ENCODE measurements around the gene FBXO28. TPM values are rescaled to one million over a fixed set of nuclear protein-coding genes. Genes with fewer than 3 reads are reported as not detected.

The FBXO28 gene
- total RNA-seq, 1 donor from 2014 or later = 29.2 TPM

DNA sequence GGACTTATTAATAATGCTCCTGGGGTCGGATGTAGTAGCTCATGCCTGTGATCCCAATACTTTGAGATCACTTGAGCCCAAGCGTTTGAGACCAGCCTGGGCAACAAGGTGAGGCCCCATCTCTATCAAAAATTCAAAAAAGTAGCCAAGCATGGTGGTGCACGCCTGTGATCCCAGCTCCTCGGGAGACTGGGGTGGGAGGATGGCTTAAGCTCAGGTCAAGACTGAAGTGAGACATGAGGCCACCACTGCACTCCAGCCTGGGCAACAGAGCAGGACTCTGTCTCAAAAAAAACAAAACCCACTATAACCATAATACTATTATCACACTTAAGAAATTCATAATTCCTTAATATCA, 67.5 kb downstream of the FBXO28 start:
- peak overlapping the region; percentile 91 for H3K4me3 Mint-ChIP-seq

GRCh38 chr1:224182057-224182865, 68.3 kb downstream of the FBXO28 start:
- H3K4me1 Mint-ChIP-seq = peaks cover 28% of the 10 kb centered on the region
- no peaks in the 10 kb centered on the region for H3K9me3 Mint-ChIP-seq
- H3K36me3 Mint-ChIP-seq (ENCODE audit: low read depth) = peaks cover 10% of the 10 kb centered on the region
- no peaks in the 10 kb centered on the region for H3K27me3 Mint-ChIP-seq (ENCODE audit: low read depth)
- DNase-seq (ENCODE audit: low read depth, low spot score) = no peak
- H3K4me3 Mint-ChIP-seq = peak overlapping the region; percentile 91
- peak overlapping the region; percentile 44 for H3K27ac Mint-ChIP-seq (ENCODE audit: unreplicated experiment)
- TF ChIP-seq, protein P1, sequence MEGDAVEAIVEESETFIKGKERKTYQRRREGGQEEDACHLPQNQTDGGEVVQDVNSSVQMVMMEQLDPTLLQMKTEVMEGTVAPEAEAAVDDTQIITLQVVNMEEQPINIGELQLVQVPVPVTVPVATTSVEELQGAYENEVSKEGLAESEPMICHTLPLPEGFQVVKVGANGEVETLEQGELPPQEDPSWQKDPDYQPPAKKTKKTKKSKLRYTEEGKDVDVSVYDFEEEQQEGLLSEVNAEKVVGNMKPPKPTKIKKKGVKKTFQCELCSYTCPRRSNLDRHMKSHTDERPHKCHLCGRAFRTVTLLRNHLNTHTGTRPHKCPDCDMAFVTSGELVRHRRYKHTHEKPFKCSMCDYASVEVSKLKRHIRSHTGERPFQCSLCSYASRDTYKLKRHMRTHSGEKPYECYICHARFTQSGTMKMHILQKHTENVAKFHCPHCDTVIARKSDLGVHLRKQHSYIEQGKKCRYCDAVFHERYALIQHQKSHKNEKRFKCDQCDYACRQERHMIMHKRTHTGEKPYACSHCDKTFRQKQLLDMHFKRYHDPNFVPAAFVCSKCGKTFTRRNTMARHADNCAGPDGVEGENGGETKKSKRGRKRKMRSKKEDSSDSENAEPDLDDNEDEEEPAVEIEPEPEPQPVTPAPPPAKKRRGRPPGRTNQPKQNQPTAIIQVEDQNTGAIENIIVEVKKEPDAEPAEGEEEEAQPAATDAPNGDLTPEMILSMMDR (conservative IDR thresholded peaks at IDR 0.05) = no peak

More for the DNA sequence above, 67.5 kb downstream of the FBXO28 start:
- Mint-ChIP-seq H3K36me3 (ENCODE audit: low read depth) (peaks cover 4% of the 10 kb centered on the region), H3K4me1 (peaks cover 24% of the 10 kb centered on the region), H3K27me3 (ENCODE audit: low read depth) (no peaks in the 10 kb centered on the region), H3K27ac (ENCODE audit: unreplicated experiment) (no peak overlapping the region), H3K9me3 (no peaks in the 10 kb centered on the region)
- TF ChIP-seq, protein P1 (conservative IDR thresholded peaks at IDR 0.05) = no peak
- no peak for DNase-seq (ENCODE audit: low read depth, low spot score)

DNA sequence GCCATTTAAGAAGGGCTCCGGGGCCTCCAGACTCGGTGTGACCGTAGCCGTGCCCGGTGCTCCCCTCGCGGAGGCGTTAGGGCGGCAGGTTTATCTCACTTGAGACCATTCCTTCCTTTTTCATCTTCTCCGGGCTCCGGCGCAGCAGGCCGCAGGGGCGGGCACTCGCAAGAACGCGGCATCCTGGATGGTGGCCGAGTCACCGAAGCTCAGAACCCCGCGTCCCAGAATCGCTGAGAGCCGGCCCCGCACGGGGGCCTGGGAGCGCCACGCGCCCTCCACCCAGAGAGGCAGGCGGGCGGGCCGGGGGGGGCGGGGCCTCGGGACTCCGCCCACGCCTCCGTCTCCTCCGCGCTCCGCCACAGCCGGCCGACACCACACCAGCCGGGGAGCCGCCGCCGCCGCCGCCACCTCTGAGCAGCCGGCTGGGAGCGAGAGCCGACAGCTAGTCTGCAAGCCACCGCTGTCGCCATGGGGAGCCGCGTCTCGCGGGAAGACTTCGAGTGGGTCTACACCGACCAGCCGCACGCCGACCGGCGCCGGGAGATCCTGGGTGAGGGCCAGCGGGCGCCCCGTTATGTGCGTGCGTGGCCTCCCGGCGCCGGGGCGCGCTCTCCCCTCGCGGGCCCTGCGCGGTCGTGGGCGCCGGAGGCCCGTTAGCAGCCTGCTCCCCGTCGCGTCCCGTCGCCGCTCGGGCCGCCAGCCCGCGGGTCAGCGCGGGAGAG, 69.1 kb downstream of the FBXO28 start, which contains the start of gene DEGS1:
TSS of gene DEGS1 (plus strand) at position 375 of the 725 bp plus-strand sequence. CDS start at position 472, 97 bp downstream.
- Mint-ChIP-seq H3K27me3 (ENCODE audit: low read depth) (no peaks in the 10 kb centered on the region), H3K36me3 (ENCODE audit: low read depth) (peaks cover 10% of the 10 kb centered on the region), H3K27ac (ENCODE audit: unreplicated experiment) (peak within 1 kb of the TSS; percentile 96), H3K9me3 (no peaks in the 10 kb centered on the region), H3K4me3 (peak within 1 kb of the TSS; percentile 96), H3K4me1 (peaks cover 28% of the 10 kb centered on the region)
- TF ChIP-seq, protein P1 (conservative IDR thresholded peaks at IDR 0.05) = no peak
- DNase-seq (ENCODE audit: low read depth, low spot score) = peak; percentile 71

DNA sequence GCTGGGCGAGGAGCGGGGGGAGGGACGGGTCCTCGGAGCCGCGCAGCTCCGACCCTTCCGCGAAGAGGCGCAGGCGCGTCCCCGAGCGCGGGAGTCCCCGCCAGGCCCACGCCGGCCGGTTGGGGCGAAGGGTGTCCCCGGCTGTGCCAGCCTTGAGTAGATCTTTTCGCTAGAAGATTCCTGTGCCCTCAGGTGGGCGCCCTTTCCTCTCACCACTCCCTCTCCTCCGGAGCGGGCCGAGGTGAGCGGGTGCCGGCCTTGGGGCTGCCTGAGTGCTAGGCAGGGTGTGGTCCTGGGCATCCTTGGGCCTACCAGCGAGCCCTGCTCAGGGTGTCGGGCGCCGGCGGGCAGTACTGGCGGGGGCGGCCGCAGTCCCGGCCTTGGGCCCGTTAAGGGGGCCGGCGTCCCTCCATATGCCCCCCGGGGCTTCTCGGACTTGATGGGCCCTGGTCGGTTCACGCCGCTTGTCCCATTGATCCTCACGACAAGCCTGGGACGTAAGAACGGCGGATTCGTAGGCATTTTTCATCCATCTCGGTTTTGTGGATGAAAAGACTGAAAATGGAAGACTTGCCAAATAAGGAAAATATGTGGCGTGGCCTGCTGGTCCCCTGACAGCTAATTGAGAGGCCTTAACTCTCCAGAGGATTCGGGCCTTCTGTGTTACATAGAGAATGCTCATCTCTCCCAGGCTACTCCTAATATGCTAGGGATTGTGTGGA, 69.8 kb downstream of the FBXO28 start:
- Mint-ChIP-seq H3K27ac (ENCODE audit: unreplicated experiment) (peak overlapping the region; percentile 96), H3K9me3 (peaks cover 5% of the 10 kb centered on the region), H3K36me3 (ENCODE audit: low read depth) (peaks cover 15% of the 10 kb centered on the region), H3K4me1 (peaks cover 28% of the 10 kb centered on the region), H3K27me3 (ENCODE audit: low read depth) (no peaks in the 10 kb centered on the region), H3K4me3 (peak overlapping the region; percentile 96)
- DNase-seq (ENCODE audit: low read depth, low spot score) = peak; percentile 51
- TF ChIP-seq, protein P1 (conservative IDR thresholded peaks at IDR 0.05) = no peak

DNA sequence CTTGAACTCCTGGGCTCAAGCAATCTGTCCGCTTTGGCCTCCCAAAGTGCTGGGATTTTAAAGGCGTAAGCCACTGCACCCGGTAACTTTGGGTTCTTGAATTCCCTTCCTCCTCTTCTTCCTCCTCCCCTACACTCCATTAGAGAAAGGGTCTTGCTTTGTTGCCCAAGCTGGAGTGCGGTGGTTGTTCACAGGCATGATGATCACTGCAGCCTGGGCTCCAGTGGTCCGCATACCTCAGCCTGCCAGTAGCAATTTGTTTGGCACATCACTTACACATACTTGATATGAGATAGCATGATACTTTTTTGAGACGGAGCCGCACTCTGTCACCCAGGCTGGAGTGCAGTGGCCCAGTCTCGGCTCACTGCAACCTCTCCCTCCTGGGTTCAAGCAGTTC, 71.3 kb downstream of the FBXO28 start:
- no peaks in the 10 kb centered on the region for H3K27me3 Mint-ChIP-seq (ENCODE audit: low read depth)
- H3K4me1 Mint-ChIP-seq = peaks cover 28% of the 10 kb centered on the region
- TF ChIP-seq, protein P1 (conservative IDR thresholded peaks at IDR 0.05) = no peak
- peak overlapping the region; percentile 96 for H3K4me3 Mint-ChIP-seq
- H3K27ac Mint-ChIP-seq (ENCODE audit: unreplicated experiment) = no peak overlapping the region
- H3K36me3 Mint-ChIP-seq (ENCODE audit: low read depth) = peaks cover 21% of the 10 kb centered on the region
- DNase-seq (ENCODE audit: low read depth, low spot score) = no peak
- H3K9me3 Mint-ChIP-seq = peaks cover 6% of the 10 kb centered on the region
